ENCODE data around the gene SPA17. TPM values are rescaled to one million over a fixed set of nuclear protein-coding genes. Genes with fewer than 3 reads are reported as not detected.

The SPA17 gene
- total RNA-seq, 1 donor from 2014 or later = 2.4 TPM

DNA sequence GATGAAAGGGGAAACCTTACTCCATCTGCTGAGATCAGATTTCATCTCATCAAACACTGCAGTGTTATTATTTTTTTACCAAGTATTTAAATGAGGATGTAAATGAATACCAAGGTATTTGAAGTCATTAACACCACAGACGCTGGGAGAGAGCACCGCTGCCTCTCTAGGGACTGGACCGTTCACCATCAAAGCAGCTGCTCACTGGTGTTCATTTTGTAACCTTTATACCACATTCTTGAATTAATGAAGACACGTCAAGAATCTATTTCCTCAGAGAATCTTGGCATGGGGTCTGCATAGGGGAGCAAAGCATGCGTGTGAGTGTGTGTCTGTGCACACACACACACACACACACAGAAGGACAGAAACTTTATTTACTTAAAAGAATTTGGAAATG, 15.8 kb upstream of the SPA17 start:
- Histone ChIP-seq H3K36me3 (ENCODE audit: control insufficient read depth, insufficient read depth, low read length) (no peaks in the 10 kb centered on the region), H3K27me3 (ENCODE audit: control insufficient read depth, insufficient read depth, low read length) (no peaks in the 10 kb centered on the region), H3K4me3 (ENCODE audit: low read depth, low read length) (no peak overlapping the region)
- TF ChIP-seq, protein P1, sequence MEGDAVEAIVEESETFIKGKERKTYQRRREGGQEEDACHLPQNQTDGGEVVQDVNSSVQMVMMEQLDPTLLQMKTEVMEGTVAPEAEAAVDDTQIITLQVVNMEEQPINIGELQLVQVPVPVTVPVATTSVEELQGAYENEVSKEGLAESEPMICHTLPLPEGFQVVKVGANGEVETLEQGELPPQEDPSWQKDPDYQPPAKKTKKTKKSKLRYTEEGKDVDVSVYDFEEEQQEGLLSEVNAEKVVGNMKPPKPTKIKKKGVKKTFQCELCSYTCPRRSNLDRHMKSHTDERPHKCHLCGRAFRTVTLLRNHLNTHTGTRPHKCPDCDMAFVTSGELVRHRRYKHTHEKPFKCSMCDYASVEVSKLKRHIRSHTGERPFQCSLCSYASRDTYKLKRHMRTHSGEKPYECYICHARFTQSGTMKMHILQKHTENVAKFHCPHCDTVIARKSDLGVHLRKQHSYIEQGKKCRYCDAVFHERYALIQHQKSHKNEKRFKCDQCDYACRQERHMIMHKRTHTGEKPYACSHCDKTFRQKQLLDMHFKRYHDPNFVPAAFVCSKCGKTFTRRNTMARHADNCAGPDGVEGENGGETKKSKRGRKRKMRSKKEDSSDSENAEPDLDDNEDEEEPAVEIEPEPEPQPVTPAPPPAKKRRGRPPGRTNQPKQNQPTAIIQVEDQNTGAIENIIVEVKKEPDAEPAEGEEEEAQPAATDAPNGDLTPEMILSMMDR (IDR thresholded peaks at IDR 0.05; ENCODE audit: insufficient read depth, low read length, severe bottlenecking) = no peak
- FAIRE-seq (no peak), DNase-seq (ENCODE audit: low read depth) (no peak)

DNA sequence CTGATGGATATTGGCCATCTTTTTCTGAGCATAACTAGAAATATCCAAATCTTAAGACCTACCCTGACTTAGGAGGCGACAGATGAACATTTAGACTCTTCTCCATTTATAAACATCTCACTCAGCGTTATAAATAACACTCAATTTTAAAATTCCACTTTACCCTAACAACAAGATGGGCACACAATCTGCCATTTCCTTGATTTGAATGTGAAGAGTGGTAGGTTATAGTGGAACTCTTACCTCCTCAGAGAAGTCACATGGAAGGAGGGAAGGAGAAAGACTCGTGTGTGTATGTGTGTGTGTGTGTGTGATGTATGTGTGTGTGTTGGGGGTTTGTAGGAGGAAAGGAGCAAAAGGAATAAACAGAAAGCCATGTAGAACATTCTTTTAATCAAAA, 15.2 kb upstream of the SPA17 start:
- H3K4me3 ChIP-seq (ENCODE audit: low read depth, low read length) = no peak overlapping the region
- H3K27me3 ChIP-seq (ENCODE audit: control insufficient read depth, insufficient read depth, low read length) = no peaks in the 10 kb centered on the region
- TF ChIP-seq, protein P1 (IDR thresholded peaks at IDR 0.05; ENCODE audit: insufficient read depth, low read length, severe bottlenecking) = no peak
- no peaks in the 10 kb centered on the region for H3K36me3 ChIP-seq (ENCODE audit: control insufficient read depth, insufficient read depth, low read length)
- FAIRE-seq (no peak), DNase-seq (ENCODE audit: low read depth) (no peak)

DNA sequence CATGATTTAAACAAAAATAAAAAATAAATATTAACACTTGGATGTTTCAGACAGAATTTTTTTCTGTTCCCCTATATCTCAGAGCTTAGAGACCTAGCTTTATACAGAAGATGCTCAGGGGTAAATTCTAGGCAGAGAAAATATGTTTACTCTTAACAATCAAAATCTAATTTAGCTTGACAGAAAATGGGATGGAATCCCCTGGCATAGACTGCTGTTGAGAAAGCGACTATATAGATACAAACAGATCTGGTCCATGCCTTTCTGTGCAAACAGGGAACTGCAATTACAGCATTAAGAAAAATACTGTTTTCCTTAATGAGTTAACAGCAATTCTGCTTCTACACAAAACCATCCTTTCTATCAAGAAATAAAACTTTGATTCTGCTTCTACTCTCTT, 14.7 kb upstream of the SPA17 start:
- H3K27me3 ChIP-seq (ENCODE audit: control insufficient read depth, insufficient read depth, low read length) = no peaks in the 10 kb centered on the region
- TF ChIP-seq, protein P1 (IDR thresholded peaks at IDR 0.05; ENCODE audit: insufficient read depth, low read length, severe bottlenecking) = no peak
- no peaks in the 10 kb centered on the region for H3K36me3 ChIP-seq (ENCODE audit: control insufficient read depth, insufficient read depth, low read length)
- DNase-seq (ENCODE audit: low read depth) (no peak), FAIRE-seq (no peak)
- H3K4me3 ChIP-seq (ENCODE audit: low read depth, low read length) = no peak overlapping the region

DNA sequence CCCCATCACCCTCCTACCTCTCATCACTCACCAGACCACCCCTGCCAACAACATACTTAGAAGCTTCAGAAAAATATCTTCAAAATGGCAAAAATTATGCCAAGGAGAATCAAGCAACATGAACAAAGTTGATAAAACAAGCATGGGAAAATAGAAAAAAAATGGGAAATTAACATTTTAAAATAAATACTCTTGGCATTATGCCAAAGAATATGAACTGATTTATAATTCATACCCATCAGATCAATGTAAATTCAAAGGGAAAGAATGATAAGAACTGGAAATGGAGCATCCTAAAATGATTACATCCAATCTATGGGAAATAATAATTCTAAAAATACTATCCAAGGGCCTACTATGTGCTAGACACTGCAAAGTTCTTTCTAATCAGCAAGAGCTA, 12.2 kb upstream of the SPA17 start:
- Histone ChIP-seq H3K4me3 (ENCODE audit: low read depth, low read length) (no peak overlapping the region), H3K27me3 (ENCODE audit: control insufficient read depth, insufficient read depth, low read length) (no peaks in the 10 kb centered on the region), H3K36me3 (ENCODE audit: control insufficient read depth, insufficient read depth, low read length) (no peaks in the 10 kb centered on the region)
- TF ChIP-seq, protein P1 (IDR thresholded peaks at IDR 0.05; ENCODE audit: insufficient read depth, low read length, severe bottlenecking) = no peak
- DNase-seq (ENCODE audit: low read depth) (no peak), FAIRE-seq (no peak)

DNA sequence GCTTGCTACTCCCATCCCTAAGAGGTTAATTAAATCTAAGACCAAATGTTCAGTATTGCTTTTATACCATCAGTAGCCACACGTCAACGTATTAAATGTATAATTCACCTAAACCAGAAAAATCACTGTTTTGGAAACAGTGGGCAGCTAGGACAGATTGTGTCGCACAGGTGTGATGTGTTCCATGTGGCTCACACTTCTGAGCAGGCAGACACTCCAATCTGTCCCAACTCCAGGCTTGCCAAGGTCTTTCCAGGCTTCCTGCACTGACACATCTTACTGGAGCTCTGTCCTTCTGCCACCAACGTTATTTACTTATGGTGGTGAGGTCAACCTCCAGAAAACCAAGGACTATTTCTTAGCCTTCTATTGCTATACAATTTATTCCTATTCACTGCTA, 11.6 kb upstream of the SPA17 start:
- Histone ChIP-seq H3K4me3 (ENCODE audit: low read depth, low read length) (no peak overlapping the region), H3K27me3 (ENCODE audit: control insufficient read depth, insufficient read depth, low read length) (no peaks in the 10 kb centered on the region), H3K36me3 (ENCODE audit: control insufficient read depth, insufficient read depth, low read length) (no peaks in the 10 kb centered on the region)
- no peak for DNase-seq (ENCODE audit: low read depth)
- TF ChIP-seq, protein P1 (IDR thresholded peaks at IDR 0.05; ENCODE audit: insufficient read depth, low read length, severe bottlenecking) = no peak
- FAIRE-seq = no peak

DNA sequence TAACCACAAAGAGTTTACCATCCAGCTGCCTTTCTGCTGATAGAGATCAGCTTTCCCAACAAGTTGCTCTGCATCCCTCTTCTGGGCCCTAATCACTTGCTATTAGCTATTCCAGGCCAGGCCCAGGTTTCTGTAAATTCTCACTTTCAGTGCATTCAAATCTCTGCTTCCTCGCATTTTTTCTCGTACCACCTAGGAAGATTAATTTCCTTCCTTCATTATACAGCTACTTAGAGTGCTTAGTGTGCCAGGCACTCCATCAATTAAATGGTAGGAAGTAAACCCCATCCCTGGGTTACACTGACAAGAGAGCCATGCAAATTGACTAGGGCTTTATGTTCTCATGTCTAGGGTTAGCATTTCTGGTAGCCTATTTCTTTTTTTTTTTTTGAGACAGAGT, 9.8 kb upstream of the SPA17 start:
- FAIRE-seq (no peak), DNase-seq (ENCODE audit: low read depth) (no peak)
- Histone ChIP-seq H3K36me3 (ENCODE audit: control insufficient read depth, insufficient read depth, low read length) (no peaks in the 10 kb centered on the region), H3K27me3 (ENCODE audit: control insufficient read depth, insufficient read depth, low read length) (no peaks in the 10 kb centered on the region), H3K4me3 (ENCODE audit: low read depth, low read length) (no peak overlapping the region)
- TF ChIP-seq, protein P1 (IDR thresholded peaks at IDR 0.05; ENCODE audit: insufficient read depth, low read length, severe bottlenecking) = no peak
